ENCODE data around the gene CARD19. TPM values are rescaled to one million over a fixed set of nuclear protein-coding genes. Genes with fewer than 3 reads are reported as not detected.

Gene CARD19
- total RNA-seq, 1 experiment from 2014 or later = 63.4 TPM

DNA sequence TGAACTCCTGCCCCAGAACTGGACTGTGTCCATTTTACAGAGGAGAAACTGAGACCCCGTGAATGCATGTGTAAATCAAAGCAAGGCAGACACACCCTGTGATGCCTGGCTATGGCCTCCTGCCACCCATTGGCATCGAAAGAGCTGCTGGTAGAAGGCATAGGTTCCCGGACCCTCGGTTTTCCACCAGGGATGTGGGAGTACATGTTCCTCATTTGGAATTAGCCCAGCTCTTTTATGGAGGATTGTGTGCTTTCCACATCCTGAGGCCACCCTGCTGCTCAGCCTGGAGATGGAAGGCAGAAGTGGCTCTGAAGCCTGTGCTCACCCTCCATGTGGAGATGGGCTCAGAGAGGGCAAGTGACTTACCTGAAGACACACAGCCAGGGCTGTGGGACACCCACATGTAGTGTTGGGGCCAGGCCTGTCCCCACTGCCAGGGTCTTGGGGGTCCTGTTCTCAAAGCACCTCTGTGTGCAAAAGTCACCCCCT is 34.7 kb upstream of the CARD19 start:
- intact Hi-C loops (cut with micrococcal nuclease; ENCODE audit: unreplicated experiment) = no loop called here
- CTCF ChIA-PET = no interaction called here

DNA sequence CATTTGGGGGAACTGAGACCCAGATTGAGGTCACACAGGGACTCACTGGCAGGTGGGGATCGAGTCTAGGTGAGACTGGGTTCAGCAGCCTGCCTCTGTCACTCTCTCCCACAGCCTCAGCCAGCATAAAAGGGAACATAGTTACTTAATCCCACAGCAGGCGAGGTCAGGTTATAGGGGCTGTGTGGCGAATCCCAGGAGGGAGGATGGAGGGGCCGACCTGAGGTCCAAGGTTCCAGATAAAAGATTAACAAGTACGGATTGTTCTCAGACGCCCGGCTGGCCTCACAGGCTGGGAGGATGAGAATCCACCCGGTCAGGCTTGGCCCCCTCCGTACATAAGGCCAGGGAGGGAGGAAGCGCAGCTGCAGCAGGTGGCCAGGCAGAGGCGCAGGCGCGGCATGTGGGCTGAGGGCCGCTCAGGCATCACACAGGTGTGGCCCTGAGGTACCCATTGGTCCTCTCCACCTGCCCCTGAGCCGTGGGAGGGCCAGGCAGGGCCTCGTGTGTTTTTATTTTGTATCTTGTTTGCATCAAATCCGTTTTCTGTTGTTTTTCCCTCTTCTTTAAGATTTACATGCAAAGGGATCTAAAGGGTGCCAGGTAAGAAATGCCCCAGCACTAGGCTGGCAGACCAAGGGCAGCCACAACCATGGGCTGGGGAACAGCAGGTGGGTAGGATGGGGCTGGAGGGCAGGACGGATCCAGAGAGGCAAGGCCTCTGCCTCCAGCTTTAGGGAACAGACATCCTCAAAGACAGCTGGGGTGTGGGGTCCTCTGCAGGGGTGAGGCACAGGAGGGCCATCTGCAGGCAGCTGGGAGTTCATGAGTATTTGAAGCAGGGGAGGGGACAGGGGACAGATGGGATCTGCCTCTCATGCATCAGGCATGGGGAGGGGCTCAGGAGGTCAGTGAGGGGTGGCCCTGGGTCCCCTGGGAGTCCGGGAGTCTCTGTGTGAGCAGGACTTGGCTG is 33.9 kb upstream of the CARD19 start:
- Histone ChIP-seq H3K36me3 (ENCODE audit: control insufficient read depth, insufficient read depth, low read length) (no peaks in the 10 kb centered on the region), H3K9me3 (ENCODE audit: control insufficient read depth, insufficient read depth, low read depth, low read length) (no peaks in the 10 kb centered on the region), H3K27me3 (ENCODE audit: control insufficient read depth, insufficient read depth, low read length) (no peaks in the 10 kb centered on the region), H3K4me3 (ENCODE audit: low read depth in 2 of 2, low read length in 2 of 2) (no peak overlapping the region), H3K27ac (ENCODE audit: low read length) (no peak overlapping the region), H3K4me1 (ENCODE audit: control insufficient read depth, insufficient read depth, low read length) (peaks cover 19% of the 10 kb centered on the region)
- no TSS peak for BruUV-seq (replicated peaks)
- ATAC-seq (no peak), DNase-seq (ENCODE audit: low read depth, low spot score) (no peak)
- in situ Hi-C loops (cut with HindIII; ENCODE audit: low pct_unique_long_range_greater_than_20kb, low sequenced_read_pairs) = no loop called here
- POLR2A ChIA-PET = no interaction called here
- CTCF ChIA-PET = no interaction called here
- intact Hi-C loops (cut with micrococcal nuclease; ENCODE audit: unreplicated experiment) = no loop called here
- TF ChIP-seq, protein P1, sequence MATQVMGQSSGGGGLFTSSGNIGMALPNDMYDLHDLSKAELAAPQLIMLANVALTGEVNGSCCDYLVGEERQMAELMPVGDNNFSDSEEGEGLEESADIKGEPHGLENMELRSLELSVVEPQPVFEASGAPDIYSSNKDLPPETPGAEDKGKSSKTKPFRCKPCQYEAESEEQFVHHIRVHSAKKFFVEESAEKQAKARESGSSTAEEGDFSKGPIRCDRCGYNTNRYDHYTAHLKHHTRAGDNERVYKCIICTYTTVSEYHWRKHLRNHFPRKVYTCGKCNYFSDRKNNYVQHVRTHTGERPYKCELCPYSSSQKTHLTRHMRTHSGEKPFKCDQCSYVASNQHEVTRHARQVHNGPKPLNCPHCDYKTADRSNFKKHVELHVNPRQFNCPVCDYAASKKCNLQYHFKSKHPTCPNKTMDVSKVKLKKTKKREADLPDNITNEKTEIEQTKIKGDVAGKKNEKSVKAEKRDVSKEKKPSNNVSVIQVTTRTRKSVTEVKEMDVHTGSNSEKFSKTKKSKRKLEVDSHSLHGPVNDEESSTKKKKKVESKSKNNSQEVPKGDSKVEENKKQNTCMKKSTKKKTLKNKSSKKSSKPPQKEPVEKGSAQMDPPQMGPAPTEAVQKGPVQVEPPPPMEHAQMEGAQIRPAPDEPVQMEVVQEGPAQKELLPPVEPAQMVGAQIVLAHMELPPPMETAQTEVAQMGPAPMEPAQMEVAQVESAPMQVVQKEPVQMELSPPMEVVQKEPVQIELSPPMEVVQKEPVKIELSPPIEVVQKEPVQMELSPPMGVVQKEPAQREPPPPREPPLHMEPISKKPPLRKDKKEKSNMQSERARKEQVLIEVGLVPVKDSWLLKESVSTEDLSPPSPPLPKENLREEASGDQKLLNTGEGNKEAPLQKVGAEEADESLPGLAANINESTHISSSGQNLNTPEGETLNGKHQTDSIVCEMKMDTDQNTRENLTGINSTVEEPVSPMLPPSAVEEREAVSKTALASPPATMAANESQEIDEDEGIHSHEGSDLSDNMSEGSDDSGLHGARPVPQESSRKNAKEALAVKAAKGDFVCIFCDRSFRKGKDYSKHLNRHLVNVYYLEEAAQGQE (IDR thresholded peaks at IDR 0.05; ENCODE audit: insufficient read depth in 1 of 2, low read depth in 2 of 2, low read length in 1 of 2) = no peak
- TF ChIP-seq, protein P2, sequence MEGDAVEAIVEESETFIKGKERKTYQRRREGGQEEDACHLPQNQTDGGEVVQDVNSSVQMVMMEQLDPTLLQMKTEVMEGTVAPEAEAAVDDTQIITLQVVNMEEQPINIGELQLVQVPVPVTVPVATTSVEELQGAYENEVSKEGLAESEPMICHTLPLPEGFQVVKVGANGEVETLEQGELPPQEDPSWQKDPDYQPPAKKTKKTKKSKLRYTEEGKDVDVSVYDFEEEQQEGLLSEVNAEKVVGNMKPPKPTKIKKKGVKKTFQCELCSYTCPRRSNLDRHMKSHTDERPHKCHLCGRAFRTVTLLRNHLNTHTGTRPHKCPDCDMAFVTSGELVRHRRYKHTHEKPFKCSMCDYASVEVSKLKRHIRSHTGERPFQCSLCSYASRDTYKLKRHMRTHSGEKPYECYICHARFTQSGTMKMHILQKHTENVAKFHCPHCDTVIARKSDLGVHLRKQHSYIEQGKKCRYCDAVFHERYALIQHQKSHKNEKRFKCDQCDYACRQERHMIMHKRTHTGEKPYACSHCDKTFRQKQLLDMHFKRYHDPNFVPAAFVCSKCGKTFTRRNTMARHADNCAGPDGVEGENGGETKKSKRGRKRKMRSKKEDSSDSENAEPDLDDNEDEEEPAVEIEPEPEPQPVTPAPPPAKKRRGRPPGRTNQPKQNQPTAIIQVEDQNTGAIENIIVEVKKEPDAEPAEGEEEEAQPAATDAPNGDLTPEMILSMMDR (IDR thresholded peaks at IDR 0.05) = no peak
- TF ChIP-seq TCF7L2 (IDR thresholded peaks at IDR 0.05; ENCODE audit: low read depth, low read length) = no peak

More for the DNA sequence above, 34.7 kb upstream of the CARD19 start:
- Histone ChIP-seq H3K27me3 (ENCODE audit: control insufficient read depth, insufficient read depth, low read length) (no peaks in the 10 kb centered on the region), H3K9me3 (ENCODE audit: control insufficient read depth, insufficient read depth, low read depth, low read length) (no peaks in the 10 kb centered on the region), H3K36me3 (ENCODE audit: control insufficient read depth, insufficient read depth, low read length) (no peaks in the 10 kb centered on the region), H3K27ac (ENCODE audit: low read length) (no peak overlapping the region), H3K4me1 (ENCODE audit: control insufficient read depth, insufficient read depth, low read length) (peaks cover 19% of the 10 kb centered on the region), H3K4me3 (ENCODE audit: low read depth in 2 of 2, low read length in 2 of 2) (no peak overlapping the region)
- DNase-seq (ENCODE audit: low read depth, low spot score) = no peak
- no TSS peak for BruUV-seq (replicated peaks)
- in situ Hi-C loops (cut with HindIII; ENCODE audit: low pct_unique_long_range_greater_than_20kb, low sequenced_read_pairs) = no loop called here
- POLR2A ChIA-PET = no interaction called here
- ATAC-seq = no peak
- TF ChIP-seq POLR2AphosphoS5 (IDR thresholded peaks at IDR 0.05; ENCODE audit: low read depth, low read length) (no peak), TCF7L2 (IDR thresholded peaks at IDR 0.05; ENCODE audit: low read depth, low read length) (no peak), SIN3A (IDR thresholded peaks at IDR 0.05; ENCODE audit: borderline replicate concordance, insufficient read depth, low read depth, low read length) (no peak)
- TF ChIP-seq, protein P2 (IDR thresholded peaks at IDR 0.05) = no peak
- TF ChIP-seq, protein P1 (IDR thresholded peaks at IDR 0.05; ENCODE audit: insufficient read depth in 1 of 2, low read depth in 2 of 2, low read length in 1 of 2) = no peak
